Measurements from ENCODE around the gene KDM3B. TPM values are rescaled to one million over a fixed set of nuclear protein-coding genes. Genes with fewer than 3 reads are reported as not detected.

Gene KDM3B
- total RNA-seq, 1 donor from 2014 or later = 96.1 TPM

GRCh38 chr5:138351517-138351916, 968 bp upstream of the KDM3B start:
- H3K9me3 Mint-ChIP-seq = peaks cover 15% of the 10 kb centered on the region
- TF ChIP-seq CTCF (IDR thresholded peaks at IDR 0.05; ENCODE audit: unreplicated experiment) = no peak
- H3K4me1 Mint-ChIP-seq = peaks cover 27% of the 10 kb centered on the region
- H3K4me3 Mint-ChIP-seq = peak overlapping the region; percentile 68
- peaks cover 33% of the 10 kb centered on the region for H3K36me3 Mint-ChIP-seq
- H3K27ac Mint-ChIP-seq = no peak overlapping the region
- DNase-seq (ENCODE audit: low spot score in 2 of 2, unreplicated experiment in 2 of 2) = no peak
- no peaks in the 10 kb centered on the region for H3K27me3 Mint-ChIP-seq (ENCODE audit: low read depth)

GRCh38 chr5:138352722-138353559, 456 bp downstream of the KDM3B start:
- Mint-ChIP-seq H3K4me3 (peak overlapping the region; percentile 91), H3K36me3 (peaks cover 22% of the 10 kb centered on the region), H3K27ac (peak overlapping the region; percentile 98), H3K9me3 (peaks cover 15% of the 10 kb centered on the region), H3K4me1 (peaks cover 27% of the 10 kb centered on the region), H3K27me3 (ENCODE audit: low read depth) (no peaks in the 10 kb centered on the region)
- no peak for TF ChIP-seq CTCF (IDR thresholded peaks at IDR 0.05; ENCODE audit: unreplicated experiment)
- DNase-seq (ENCODE audit: low spot score in 2 of 2, unreplicated experiment in 2 of 2) = peak; percentile 27 to 75

- Mint-ChIP-seq H3K27ac (peak overlapping the region; percentile 98), H3K27me3 (ENCODE audit: low read depth) (no peaks in the 10 kb centered on the region), H3K4me3 (peak overlapping the region; percentile 91), H3K9me3 (peaks cover 15% of the 10 kb centered on the region), H3K36me3 (peaks cover 22% of the 10 kb centered on the region), H3K4me1 (peaks cover 27% of the 10 kb centered on the region)
- no peak for DNase-seq (ENCODE audit: low spot score in 2 of 2, unreplicated experiment in 2 of 2)
- TF ChIP-seq CTCF (IDR thresholded peaks at IDR 0.05; ENCODE audit: unreplicated experiment) = no peak
Measured at GRCh38 chr5:138353560-138354080, 1.1 kb downstream of the KDM3B start.

- TF ChIP-seq CTCF (IDR thresholded peaks at IDR 0.05; ENCODE audit: unreplicated experiment) = no peak
- peaks cover 19% of the 10 kb centered on the region for H3K36me3 Mint-ChIP-seq
- peaks cover 15% of the 10 kb centered on the region for H3K9me3 Mint-ChIP-seq
- DNase-seq (ENCODE audit: low spot score in 2 of 2, unreplicated experiment in 2 of 2) = no peak
- H3K4me3 Mint-ChIP-seq = peak overlapping the region; percentile 91
- no peaks in the 10 kb centered on the region for H3K27me3 Mint-ChIP-seq (ENCODE audit: low read depth)
- peak overlapping the region; percentile 98 for H3K27ac Mint-ChIP-seq
- H3K4me1 Mint-ChIP-seq = peaks cover 27% of the 10 kb centered on the region
Measured at GRCh38 chr5:138354387-138354786, 1.9 kb downstream of the KDM3B start.

DNA sequence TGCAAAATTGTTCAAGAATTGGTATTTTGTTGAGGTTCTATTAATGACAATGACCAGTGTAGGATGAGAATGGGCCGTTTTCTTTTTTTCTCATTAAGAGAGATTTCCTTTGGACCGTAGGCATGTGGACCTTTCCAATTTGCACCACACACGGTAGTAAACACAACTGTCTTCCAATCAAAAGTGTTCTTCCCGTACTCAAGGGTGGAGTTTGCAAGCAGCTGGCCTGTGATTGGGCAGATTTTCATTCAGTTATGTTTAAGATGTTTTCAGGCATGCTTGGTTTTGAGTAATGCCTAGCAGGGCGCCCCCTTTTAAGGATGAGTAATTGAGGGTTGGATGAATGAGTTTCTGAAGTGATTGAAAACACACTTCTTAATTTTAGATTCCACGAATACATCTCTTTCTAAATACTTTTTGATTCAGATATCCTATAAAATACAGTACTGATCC, 2.5 kb downstream of the KDM3B start:
- peak overlapping the region; percentile 91 for H3K4me3 Mint-ChIP-seq
- peaks cover 20% of the 10 kb centered on the region for H3K36me3 Mint-ChIP-seq
- H3K4me1 Mint-ChIP-seq = peaks cover 30% of the 10 kb centered on the region
- peak overlapping the region; percentile 98 for H3K27ac Mint-ChIP-seq
- no peak for DNase-seq (ENCODE audit: low spot score in 2 of 2, unreplicated experiment in 2 of 2)
- TF ChIP-seq CTCF (IDR thresholded peaks at IDR 0.05; ENCODE audit: unreplicated experiment) = no peak
- no peaks in the 10 kb centered on the region for H3K27me3 Mint-ChIP-seq (ENCODE audit: low read depth)
- peaks cover 15% of the 10 kb centered on the region for H3K9me3 Mint-ChIP-seq
